ENCODE data around the gene SMARCAL1.

- TF ChIP-seq CTCF (IDR thresholded peaks at IDR 0.05; ENCODE audit: low read length) (no peak), EZH2 (optimal IDR thresholded peaks at IDR 0.05; ENCODE audit: low read depth, low read length) (no peak), EZH2phosphoT487 (IDR thresholded peaks at IDR 0.05; ENCODE audit: low read length) (no peak)
Observed at GRCh38 chr2:216447293-216447692, 35.0 kb downstream of the SMARCAL1 start.
